Fibroblast of lung (primary cell): ENCODE data around the gene MYO1D.

Experiments
- EZH2 ChIP-seq: IDR thresholded peaks from 2 replicates; pipeline ENCODE4 v1.5.1; 2012; ENCODE audit warnings: low read length, control low read depth, mild to moderate bottlenecking; ENCODE audit errors: missing control alignments
- TF ChIP-seq, protein P1 (sequence below), 2 donors: IDR thresholded peaks in 1 of 2; conservative IDR thresholded peaks in 1 of 2; 1 replicate in 1 of 2; 2 replicates in 1 of 2; pipeline ENCODE4 v1.5.1; 2011 to 2012; ENCODE audit warnings: low read length in 2 of 2, control low read depth in 1 of 2, inconsistent platforms in 1 of 2, low read depth in 1 of 2, mild to moderate bottlenecking in 1 of 2

DNA sequence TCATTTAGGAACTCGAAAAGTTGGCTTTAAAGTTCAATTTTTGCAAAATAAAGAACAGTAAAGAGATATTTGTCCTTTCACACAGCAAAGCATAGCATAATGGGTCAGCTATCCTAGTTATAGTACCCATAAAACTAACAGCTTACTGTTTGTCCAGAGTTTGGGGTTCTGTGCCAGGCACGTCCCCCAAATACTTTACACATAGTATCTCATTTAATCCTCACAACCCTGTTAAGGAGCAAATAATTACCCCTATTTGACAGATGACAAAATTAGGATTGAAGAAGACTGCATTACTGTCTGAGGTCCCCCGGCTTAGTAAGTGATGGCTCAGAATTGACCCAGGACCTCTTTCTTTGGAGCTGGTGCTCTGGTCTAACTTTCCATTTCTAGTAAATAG, 52.6 kb downstream of the MYO1D start:
- TF ChIP-seq, protein P1, sequence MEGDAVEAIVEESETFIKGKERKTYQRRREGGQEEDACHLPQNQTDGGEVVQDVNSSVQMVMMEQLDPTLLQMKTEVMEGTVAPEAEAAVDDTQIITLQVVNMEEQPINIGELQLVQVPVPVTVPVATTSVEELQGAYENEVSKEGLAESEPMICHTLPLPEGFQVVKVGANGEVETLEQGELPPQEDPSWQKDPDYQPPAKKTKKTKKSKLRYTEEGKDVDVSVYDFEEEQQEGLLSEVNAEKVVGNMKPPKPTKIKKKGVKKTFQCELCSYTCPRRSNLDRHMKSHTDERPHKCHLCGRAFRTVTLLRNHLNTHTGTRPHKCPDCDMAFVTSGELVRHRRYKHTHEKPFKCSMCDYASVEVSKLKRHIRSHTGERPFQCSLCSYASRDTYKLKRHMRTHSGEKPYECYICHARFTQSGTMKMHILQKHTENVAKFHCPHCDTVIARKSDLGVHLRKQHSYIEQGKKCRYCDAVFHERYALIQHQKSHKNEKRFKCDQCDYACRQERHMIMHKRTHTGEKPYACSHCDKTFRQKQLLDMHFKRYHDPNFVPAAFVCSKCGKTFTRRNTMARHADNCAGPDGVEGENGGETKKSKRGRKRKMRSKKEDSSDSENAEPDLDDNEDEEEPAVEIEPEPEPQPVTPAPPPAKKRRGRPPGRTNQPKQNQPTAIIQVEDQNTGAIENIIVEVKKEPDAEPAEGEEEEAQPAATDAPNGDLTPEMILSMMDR (conservative IDR thresholded peaks at IDR 0.05 in 1 of 2, IDR thresholded peaks at IDR 0.05 in 1 of 2; ENCODE audit: low read depth in 1 of 2, low read length in 2 of 2): no peak
- TF ChIP-seq EZH2: no peak
